Measurements from ENCODE around the gene DAAM1.

- no peak for TF ChIP-seq CTCF (conservative IDR thresholded peaks at IDR 0.05; ENCODE audit: low read depth, low read length)
- TF ChIP-seq EZH2 (IDR thresholded peaks at IDR 0.05; ENCODE audit: borderline replicate concordance, low read depth, low read length, poor library complexity, severe bottlenecking) = no peak
Observed at GRCh38 chr14:59189786-59190368, 1.4 kb downstream of the DAAM1 start.
